Stimulated activated CD8-positive, alpha-beta memory T cell treated with anti-CD3 and anti-CD28 coated beads, Interleukin-4, amount 100 ng/mL, for 24 hours (primary cell): Measurements from ENCODE around the gene BCL6.

Experiments used
- DNase-seq: peaks from one replicate; pipeline ENCODE4 v3.0.0-alpha.2; 2020; ENCODE audit warnings: low read depth

BCL6 gene

GRCh38 chr3:187738331-187739093 lies 6.8 kb downstream of the BCL6 start:
- no peak for DNase-seq

- DNase-seq, result no peak
Observed at GRCh38 chr3:187738071-187738330, 7.3 kb downstream of the BCL6 start.

- no peak for DNase-seq
Observed at GRCh38 chr3:187737368-187738070, 7.7 kb downstream of the BCL6 start.

GRCh38 chr3:187737006-187737367 lies 8.3 kb downstream of the BCL6 start:
- DNase-seq, result no peak

GRCh38 chr3:187736418-187736871 lies 8.8 kb downstream of the BCL6 start:
- no peak for DNase-seq

GRCh38 chr3:187735837-187736236 lies 9.4 kb downstream of the BCL6 start:
- no peak for DNase-seq

- no peak for DNase-seq
Observed at GRCh38 chr3:187735383-187735782, 9.9 kb downstream of the BCL6 start.

- no peak for DNase-seq
Observed at GRCh38 chr3:187734841-187735240, 10.4 kb downstream of the BCL6 start.

GRCh38 chr3:187733371-187733770 lies 11.9 kb downstream of the BCL6 start:
- DNase-seq, result no peak

GRCh38 chr3:187729598-187729997 lies 15.7 kb downstream of the BCL6 start:
- DNase-seq, result no peak

GRCh38 chr3:187728940-187729583 lies 16.2 kb downstream of the BCL6 start:
- DNase-seq, result no peak

- DNase-seq, result no peak
Observed at GRCh38 chr3:187728248-187728647, 17.0 kb downstream of the BCL6 start.

- no peak for DNase-seq
Observed at GRCh38 chr3:187726564-187726963, 18.7 kb downstream of the BCL6 start.

GRCh38 chr3:187725653-187726370 lies 19.5 kb downstream of the BCL6 start:
- DNase-seq, result no peak

- DNase-seq, result no peak
Observed at GRCh38 chr3:187725224-187725623, 20.0 kb downstream of the BCL6 start.

GRCh38 chr3:187722206-187722612 lies 23.1 kb downstream of the BCL6 start:
- no peak for DNase-seq

- no peak for DNase-seq
Observed at GRCh38 chr3:187721055-187721454, 24.2 kb downstream of the BCL6 start.

- no peak for DNase-seq
Observed at GRCh38 chr3:187720337-187720670, 25.0 kb downstream of the BCL6 start.

- DNase-seq, result no peak
Observed at GRCh38 chr3:187719628-187720336, 25.5 kb downstream of the BCL6 start.

GRCh38 chr3:187718802-187719201 lies 26.5 kb downstream of the BCL6 start:
- no peak for DNase-seq

GRCh38 chr3:187717572-187717971 lies 27.7 kb downstream of the BCL6 start:
- DNase-seq, result no peak

- DNase-seq, result peak; percentile 58
Observed at GRCh38 chr3:187714404-187714979, 30.8 kb downstream of the BCL6 start.
